Measurements from ENCODE around the gene PRDM11. TPM values are rescaled to one million over a fixed set of nuclear protein-coding genes. Genes with fewer than 3 reads are reported as not detected.
A peak's percentile ranks its signal among the peaks of the same experiment; 100 is the strongest.
"Not testable (repeated sequence)": the region's sequence is repeated elsewhere in the genome, so short reads cannot be mapped to it uniquely, and the experiment has no call there.

The PRDM11 gene
- total RNA-seq, 1 donor from 2014 or later = 20.7 TPM

- intact Hi-C loops (cut with DNase I) = no loop called here
- peak; percentile 39 for DNase-seq (ENCODE audit: low spot score)
Observed at GRCh38 chr11:45245218-45246045, 99.0 kb downstream of the PRDM11 start.

- intact Hi-C loops (cut with DNase I) = no loop called here
- peak; percentile 43 for DNase-seq (ENCODE audit: low spot score)
Observed at GRCh38 chr11:45246241-45246640, 99.8 kb downstream of the PRDM11 start.

GRCh38 chr11:45247433-45247832, 101.0 kb downstream of the PRDM11 start:
- intact Hi-C loops (cut with DNase I) = no loop called here
- peak; percentile 53 for DNase-seq (ENCODE audit: low spot score)

GRCh38 chr11:45248501-45249011, 102.1 kb downstream of the PRDM11 start:
- intact Hi-C loops (cut with DNase I) = no loop called here
- peak; percentile 51 for DNase-seq (ENCODE audit: low spot score)

GRCh38 chr11:45249372-45249771, 102.9 kb downstream of the PRDM11 start:
- DNase-seq (ENCODE audit: low spot score); intact Hi-C loops (cut with DNase I): not testable (repeated sequence)

- intact Hi-C loops (cut with DNase I) = loop anchor here (5.0 kb wide), 1 partner anchor 42 kb away; no protein-coding TSS in a partner anchor
- no peak for DNase-seq (ENCODE audit: low spot score)
Observed at GRCh38 chr11:45250035-45250718, 103.7 kb downstream of the PRDM11 start.

GRCh38 chr11:45252134-45252856, 105.9 kb downstream of the PRDM11 start:
- intact Hi-C loops (cut with DNase I) = loop anchor here (5.0 kb wide), 1 partner anchor 40 kb away; no protein-coding TSS in a partner anchor
- DNase-seq (ENCODE audit: low spot score) = no peak

- DNase-seq (ENCODE audit: low spot score) = no peak
- intact Hi-C loops (cut with DNase I) = loop anchor here (5.0 kb wide), 1 partner anchor 39 kb away; no protein-coding TSS in a partner anchor
Observed at GRCh38 chr11:45252877-45253276, 106.4 kb downstream of the PRDM11 start.

GRCh38 chr11:45253640-45254039, 107.2 kb downstream of the PRDM11 start:
- no peak for DNase-seq (ENCODE audit: low spot score)
- intact Hi-C loops (cut with DNase I) = loop anchor here (5.0 kb wide), 1 partner anchor 39 kb away; no protein-coding TSS in a partner anchor

GRCh38 chr11:45254070-45254469, 107.6 kb downstream of the PRDM11 start:
- DNase-seq (ENCODE audit: low spot score) = no peak
- intact Hi-C loops (cut with DNase I) = loop anchor here (5.0 kb wide), 1 partner anchor 38 kb away; no protein-coding TSS in a partner anchor

- DNase-seq (ENCODE audit: low spot score) = no peak
- intact Hi-C loops (cut with DNase I) = no loop called here
Observed at GRCh38 chr11:45258982-45259530, 112.6 kb downstream of the PRDM11 start.

GRCh38 chr11:45259592-45259991, 113.2 kb downstream of the PRDM11 start:
- DNase-seq (ENCODE audit: low spot score) = no peak
- intact Hi-C loops (cut with DNase I) = no loop called here

GRCh38 chr11:45260071-45260470, 113.6 kb downstream of the PRDM11 start:
- intact Hi-C loops (cut with DNase I) = no loop called here
- no peak for DNase-seq (ENCODE audit: low spot score)

GRCh38 chr11:45262900-45263299, 116.5 kb downstream of the PRDM11 start:
- DNase-seq (ENCODE audit: low spot score) = no peak

GRCh38 chr11:45263773-45264172, 117.3 kb downstream of the PRDM11 start:
- no peak for DNase-seq (ENCODE audit: low spot score)
- intact Hi-C loops (cut with DNase I) = no loop called here

More at GRCh38 chr11:45262900-45263299, 116.5 kb downstream of the PRDM11 start:
- intact Hi-C loops (cut with DNase I) = no loop called here

GRCh38 chr11:45264839-45265515, 118.5 kb downstream of the PRDM11 start:
- no peak for DNase-seq (ENCODE audit: low spot score)
- intact Hi-C loops (cut with DNase I) = no loop called here

GRCh38 chr11:45265969-45266675, 119.7 kb downstream of the PRDM11 start:
- DNase-seq (ENCODE audit: low spot score) = no peak
- intact Hi-C loops (cut with DNase I) = no loop called here

GRCh38 chr11:45266676-45267020, 120.2 kb downstream of the PRDM11 start:
- intact Hi-C loops (cut with DNase I) = no loop called here
- DNase-seq (ENCODE audit: low spot score) = no peak

All from cardiac septum (tissue), 1 donor.